Endothelial cell of umbilical vein (primary cell): ENCODE results near the gene UGT2B15. TPM values are rescaled to one million over a fixed set of nuclear protein-coding genes. Genes with fewer than 3 reads are reported as not detected.
"Not testable (repeated sequence)": the region's sequence is repeated elsewhere in the genome, so short reads cannot be mapped to it uniquely, and the experiment has no call there.

Source experiments
- BruUV-seq: library from RNA; stranded (reverse); fragments of 400-500 nt; replicated peaks from 2 replicates; lab custom pipeline; 2021; lab: Mats Ljungman, UMichigan
- CTCF ChIA-PET: fragments of 300-600, 350-600 bp; sonication (Branson Sonifier 250); formaldehyde crosslinking; loops from one replicate; lab custom pipeline; 2021; ENCODE audit warnings: antibody characterized with exemption, inconsistent platforms; lab: Charles Lee
- POLR2A ChIA-PET: fragments of 300-600, 350-600 bp; sonication (Branson Sonifier 250); formaldehyde crosslinking; loops from one replicate; lab custom pipeline; 2021; ENCODE audit warnings: antibody characterized with exemption, inconsistent platforms; lab: Charles Lee
- DNase-seq: peaks from one replicate; pipeline ENCODE4 v3.0.0-alpha.2; 2011; ENCODE audit warnings: low read depth, low spot score
- FAIRE-seq: peaks from 2 replicates; lab custom pipeline; 2011; peaks lifted over from hg19 to GRCh38; lab: Jason Lieb, UNC
- H2AFZ ChIP-seq: 2 replicates; pipeline ENCODE4 v1.6.0; 2012; ENCODE audit warnings: low read depth, low read length, control low read depth, inconsistent platforms
- H3K27ac ChIP-seq: 2 replicates; pipeline ENCODE4 v1.5.1; 2011; ENCODE audit warnings: low read depth, mild to moderate bottlenecking, control low read depth, low read length, moderate library complexity; ENCODE audit not compliant: insufficient read depth
- H3K27me3 ChIP-seq, 2 experiments: 2 replicates each; pipeline versions ENCODE4 v1.6.0 to v1.6.1; 2011; ENCODE audit warnings: low read length in 2 of 2, mixed read lengths in 1 of 2; ENCODE audit not compliant: control insufficient read depth in 2 of 2, insufficient read depth in 2 of 2
- H3K36me3 ChIP-seq, 2 experiments: 2 replicates in 1 of 2; 3 replicates in 1 of 2; pipeline ENCODE4 v1.5.1; 2011; ENCODE audit warnings: low read length in 2 of 2, mild to moderate bottlenecking in 1 of 2, moderate library complexity in 1 of 2; ENCODE audit not compliant: control insufficient read depth in 2 of 2, insufficient read depth in 2 of 2; ENCODE audit errors: extremely low read depth in 1 of 2
- H3K4me1 ChIP-seq: 3 replicates; pipeline ENCODE4 v1.5.1; 2011; ENCODE audit warnings: mild to moderate bottlenecking, low read length; ENCODE audit not compliant: control insufficient read depth, insufficient read depth; ENCODE audit errors: extremely low read depth
- H3K4me2 ChIP-seq: 2 replicates; pipeline ENCODE4 v1.6.1; 2011; ENCODE audit warnings: low read length, control low read depth, mixed read lengths; ENCODE audit not compliant: insufficient read depth
- H3K4me3 ChIP-seq, 3 experiments: fragments of 200-600 bp in 1 of 3; sonication (generic), shearing (Covaris generic) in 1 of 3; replicated peaks in 1 of 3; 2 replicates each; pipeline ENCODE4 v1.5.1; 2011 to 2016; ENCODE audit warnings: control low read depth in 3 of 3, low read length in 3 of 3, mild to moderate bottlenecking in 2 of 3, inconsistent platforms in 1 of 3, low read depth in 1 of 3, moderate library complexity in 1 of 3; ENCODE audit not compliant: insufficient read depth in 1 of 3
- H3K79me2 ChIP-seq: 2 replicates; pipeline ENCODE4 v1.6.0; 2012; ENCODE audit warnings: low read length, inconsistent platforms; ENCODE audit not compliant: control insufficient read depth, insufficient read depth
- H3K9ac ChIP-seq: replicated peaks from 2 replicates; pipeline ENCODE3; 2011; ENCODE audit warnings: low read length, control low read depth; ENCODE audit not compliant: insufficient read depth; ENCODE audit errors: extremely low read depth
- H3K9me1 ChIP-seq: replicated peaks from 3 replicates; pipeline ENCODE4 v1.6.0; 2011; ENCODE audit warnings: mild to moderate bottlenecking, low read length; ENCODE audit not compliant: control insufficient read depth, insufficient read depth; ENCODE audit errors: extremely low read depth
- H3K9me3 ChIP-seq: replicated peaks from 2 replicates; pipeline ENCODE4 v1.5.1; 2012; ENCODE audit warnings: low read length, inconsistent platforms; ENCODE audit not compliant: control insufficient read depth, insufficient read depth
- H4K20me1 ChIP-seq: replicated peaks from 2 replicates; pipeline ENCODE3; 2011; ENCODE audit warnings: mild to moderate bottlenecking, low read length; ENCODE audit not compliant: control insufficient read depth, insufficient read depth; ENCODE audit errors: extremely low read depth
- CTCF ChIP-seq, 2 donors: IDR thresholded peaks; 1 replicate in 1 of 2; 2 replicates in 1 of 2; pipeline ENCODE4 v1.5.1; 2011; ENCODE audit warnings: low read length in 2 of 2, mild to moderate bottlenecking in 2 of 2, moderate library complexity in 2 of 2, control low read depth in 1 of 2, inconsistent platforms in 1 of 2, low read depth in 1 of 2; ENCODE audit not compliant: insufficient read depth in 1 of 2; ENCODE audit errors: extremely low read depth in 1 of 2
- EZH2 ChIP-seq: IDR thresholded peaks from 2 replicates; pipeline ENCODE4 v1.6.1; 2012; ENCODE audit warnings: borderline replicate concordance, low read depth, mild to moderate bottlenecking, moderate library complexity, low read length, inconsistent platforms; ENCODE audit not compliant: severe bottlenecking
- FOS ChIP-seq: IDR thresholded peaks from 2 replicates; pipeline ENCODE4 v1.6.1; 2011; ENCODE audit warnings: mild to moderate bottlenecking, low read length, moderate library complexity, borderline replicate concordance; ENCODE audit not compliant: insufficient read depth
- GATA2 ChIP-seq: IDR thresholded peaks from 2 replicates; pipeline ENCODE4 v1.7.0; 2011; ENCODE audit warnings: low read depth, mild to moderate bottlenecking, moderate library complexity, mixed read lengths, low read length; ENCODE audit not compliant: insufficient read length, insufficient read depth
- JUN ChIP-seq: IDR thresholded peaks from 2 replicates; pipeline ENCODE4 v1.6.1; 2011; ENCODE audit warnings: borderline replicate concordance, low read depth; ENCODE audit not compliant: insufficient read length, insufficient read depth
- MAX ChIP-seq: IDR thresholded peaks from 2 replicates; pipeline ENCODE4 v1.6.1; 2011; ENCODE audit not compliant: insufficient read depth, insufficient read length
- MYC ChIP-seq: IDR thresholded peaks from one replicate; pipeline ENCODE4 v1.6.1; 2011; ENCODE audit warnings: mild to moderate bottlenecking, low read depth, low read length
- POLR2A ChIP-seq: IDR thresholded peaks from 2 replicates; pipeline ENCODE4 v1.6.1; 2012; ENCODE audit warnings: low read depth, mild to moderate bottlenecking, control low read depth, low read length
- POLR2AphosphoS5 ChIP-seq: IDR thresholded peaks from 2 replicates; pipeline ENCODE4 v1.6.1; 2012; ENCODE audit warnings: low read depth, mild to moderate bottlenecking, control low read depth, low read length, moderate library complexity; ENCODE audit not compliant: insufficient read depth
- dilution Hi-C: fragments of 300-500 bp; cut with MboI; formaldehyde crosslinking; loops from one replicate; pipeline ENCODE4 v1.15.0; 2019; ENCODE audit warnings: low sequenced_read_pairs; ENCODE audit not compliant: extremely low pct_ligation_motif_present
- intact Hi-C: fragments of 100-400 bp; cut with micrococcal nuclease; formaldehyde crosslinking; loops from one replicate; pipeline ENCODE4 v1.10.0; 2022
- polyA plus RNA-seq, 4 experiments: library from polyadenylated mRNA; depleted of rRNA in 3 of 4; stranded (reverse) in 3 of 4; unstranded in 1 of 4; fragments of >200 nt; gene quantifications; 2 replicates each; pipeline versions ENCODE4 v1.2.1 to v1.2.3, GENCODE V29; 2011 to 2012; ENCODE audit warnings: missing spikeins in 1 of 4
- total RNA-seq: library from RNA; stranded (reverse); gene quantifications from 2 replicates; pipeline ENCODE4 v1.2.3, GENCODE V29; 2021

The UGT2B15 gene
- total and polyA plus RNA-seq, 2 donors (not counting 3 experiments of a cell fraction or from before 2014, with no cell fraction given): not detected

GRCh38 chr4:68683034-68683433, 12.6 kb upstream of the UGT2B15 start:
- Histone ChIP-seq H3K9me1 (no peaks in the 10 kb centered on the region), H2AFZ (no peak overlapping the region), H3K79me2 (no peaks in the 10 kb centered on the region), H3K4me1 (no peaks in the 10 kb centered on the region), H3K9me3 (no peaks in the 10 kb centered on the region), H3K4me3 (no peak overlapping the region), H4K20me1 (no peaks in the 10 kb centered on the region), H3K27me3 (no peaks in the 10 kb centered on the region), H3K4me2 (no peak overlapping the region), H3K9ac (no peak overlapping the region), H3K27ac (no peak overlapping the region), H3K36me3 (no peaks in the 10 kb centered on the region)
- no TSS peak for BruUV-seq
- dilution Hi-C loops: no loop called here
- FAIRE-seq: no peak
- POLR2A ChIA-PET: no interaction called here
- TF ChIP-seq POLR2AphosphoS5 (no peak), EZH2 (no peak), GATA2 (no peak), FOS (no peak), MYC (no peak), MAX (no peak), JUN (no peak), POLR2A (no peak), CTCF (IDR thresholded peaks at IDR 0.05; ENCODE audit: extremely low read depth in 1 of 2, insufficient read depth in 1 of 2, low read depth in 1 of 2, low read length in 2 of 2) (no peak)
- CTCF ChIA-PET: no interaction called here
- DNase-seq: no peak
- intact Hi-C loops: no loop called here

GRCh38 chr4:68681298-68681697, 10.8 kb upstream of the UGT2B15 start:
- H4K20me1 ChIP-seq, H3K9me3 ChIP-seq, H2AFZ ChIP-seq, H3K79me2 ChIP-seq, H3K9ac ChIP-seq, H3K4me2 ChIP-seq, CTCF ChIA-PET, H3K4me3 ChIP-seq, H3K27me3 ChIP-seq, intact Hi-C loops, H3K27ac ChIP-seq, BruUV-seq, H3K36me3 ChIP-seq, H3K4me1 ChIP-seq, dilution Hi-C loops, POLR2A ChIA-PET, FAIRE-seq, DNase-seq, H3K9me1 ChIP-seq: not testable (repeated sequence)
